HUDEP-2 (cell line): ENCODE measurements around the gene RASGRP3.
"Not testable (repeated sequence)": the region's sequence is repeated elsewhere in the genome, so short reads cannot be mapped to it uniquely, and the experiment has no call there.

Experiments
- DNase-seq, 76 experiments: peaks; one replicate each; lab custom pipeline; 2025; ENCODE audit not compliant: unreplicated experiment in 76 of 76; lab: John Stamatoyannopoulos, UW

RASGRP3 gene

DNA sequence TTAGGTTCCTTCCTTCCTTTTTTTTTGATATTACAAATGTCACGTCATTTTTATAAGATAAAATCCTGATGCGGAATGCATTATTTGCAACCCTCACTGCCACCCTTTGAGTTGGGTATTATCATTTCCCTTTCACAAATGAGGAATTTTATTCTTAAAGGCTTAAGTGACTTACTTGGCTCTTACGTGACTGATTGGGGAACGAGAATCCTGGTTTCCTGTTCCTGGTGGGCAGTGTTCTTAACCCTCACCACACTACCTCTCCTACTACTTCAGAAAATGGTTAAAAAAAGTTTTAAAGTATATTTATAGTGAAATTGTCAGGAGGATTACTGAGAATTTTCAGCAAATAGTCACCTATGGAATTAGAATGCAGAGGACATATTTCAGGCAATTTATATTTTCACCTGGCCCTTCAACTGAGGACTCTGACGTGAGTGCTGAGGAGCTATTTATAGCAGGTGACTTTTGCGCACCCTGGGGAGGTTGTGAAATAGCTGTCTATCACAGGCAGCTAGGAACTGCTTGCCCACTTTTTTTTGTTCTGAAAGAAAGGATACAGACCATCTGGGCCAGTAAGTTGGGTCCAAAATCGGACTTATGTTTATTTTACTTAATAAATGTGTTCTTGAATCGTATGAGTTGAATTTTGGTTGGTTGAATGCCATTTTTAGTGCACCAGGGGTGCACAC is 18.7 kb upstream of the RASGRP3 start:
- DNase-seq, result no peak

GRCh38 chr2:33458248-33458819 is 18.1 kb upstream of the RASGRP3 start:
- DNase-seq, result no peak

- no peak for DNase-seq
These were observed 16.7 kb upstream of the RASGRP3 start for GRCh38 chr2:33459745-33460144.

DNA sequence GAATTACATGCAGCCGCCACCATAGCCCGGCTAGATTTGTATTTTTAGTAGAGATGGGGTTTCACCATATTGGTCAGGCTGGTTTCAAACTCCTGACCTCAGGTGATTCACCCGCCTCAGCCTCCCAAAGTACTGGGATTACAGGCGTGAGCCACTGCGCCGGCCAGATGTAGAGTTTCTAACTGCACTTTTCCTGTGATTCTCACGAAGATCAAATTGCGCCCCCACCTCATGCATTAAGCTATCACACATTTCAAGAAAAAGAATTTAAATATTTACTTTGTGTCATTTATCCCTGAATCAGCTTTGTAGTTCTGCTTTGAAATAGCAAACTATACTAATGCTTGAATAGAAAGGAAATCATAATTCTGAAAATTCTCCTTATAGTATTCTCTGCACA is 13.9 kb upstream of the RASGRP3 start:
- not testable (repeated sequence) for DNase-seq

- no peak for DNase-seq
These were observed 9.0 kb upstream of the RASGRP3 start for GRCh38 chr2:33467413-33467812.

DNA sequence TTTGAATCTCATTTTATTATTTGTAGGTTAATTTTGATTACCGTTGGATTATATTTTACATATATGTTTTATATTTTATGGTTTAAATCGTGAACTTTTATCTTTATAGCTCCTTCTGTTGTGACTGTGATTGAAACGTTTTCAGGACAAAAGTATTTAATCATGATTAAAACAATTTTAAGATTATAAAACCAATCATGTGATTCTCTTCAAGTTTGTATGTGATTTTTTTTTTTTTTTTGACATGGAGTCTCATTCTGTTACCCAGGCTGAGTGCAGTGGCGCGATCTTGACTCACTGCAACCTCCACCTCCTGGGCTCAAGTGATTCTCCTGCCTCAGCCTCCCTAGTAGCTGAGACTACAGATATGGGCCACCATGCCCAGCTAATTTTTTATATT is 7.2 kb upstream of the RASGRP3 start:
- no peak for DNase-seq

DNA sequence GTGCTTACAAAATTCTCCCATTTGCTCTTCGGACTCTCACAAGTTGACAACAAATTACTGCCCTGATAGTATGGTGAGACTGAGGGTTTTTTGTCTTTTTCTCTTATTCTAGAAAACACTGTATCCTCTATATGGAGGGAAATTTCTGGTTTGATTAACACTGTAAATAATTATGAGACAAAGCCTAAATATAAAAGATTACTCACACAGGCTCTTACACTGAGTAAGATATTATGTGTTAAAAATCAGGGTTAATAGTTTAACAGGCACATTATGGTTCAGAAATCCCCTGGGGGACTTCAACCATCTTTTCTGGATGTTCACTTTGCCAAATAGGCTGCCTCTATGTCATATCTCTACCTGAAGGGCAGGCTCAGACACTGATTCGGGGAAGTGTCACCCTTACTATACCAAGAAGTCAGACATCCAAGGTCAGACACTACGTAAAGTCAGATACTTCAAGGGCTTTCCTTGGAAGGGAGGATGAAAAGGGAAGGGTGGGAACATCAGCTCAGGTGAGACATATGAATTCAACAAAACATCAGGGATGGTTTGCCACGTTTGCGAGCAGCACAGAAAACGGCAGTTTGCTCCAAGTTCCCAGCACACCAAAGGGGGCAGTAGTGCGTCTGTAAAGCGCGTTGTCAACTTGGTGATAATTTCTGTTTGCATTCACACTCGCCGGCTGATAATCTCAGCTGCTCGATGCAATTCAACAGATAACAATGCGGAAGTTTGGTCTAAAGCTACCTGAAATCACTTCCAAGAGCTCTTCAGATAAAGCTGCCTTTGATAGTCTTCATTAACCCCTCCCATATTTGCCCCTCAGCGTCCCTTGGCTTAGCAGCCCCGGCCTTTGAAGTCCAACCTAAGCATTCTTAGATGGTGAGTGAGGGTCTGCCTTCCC is 972 bp upstream of the RASGRP3 start:
- peak in 59 of 76 experiments; percentile 1 to 70 (median 29) for DNase-seq

GRCh38 chr2:33476793-33477190 is 343 bp downstream of the RASGRP3 start:
- DNase-seq, result no peak

DNA sequence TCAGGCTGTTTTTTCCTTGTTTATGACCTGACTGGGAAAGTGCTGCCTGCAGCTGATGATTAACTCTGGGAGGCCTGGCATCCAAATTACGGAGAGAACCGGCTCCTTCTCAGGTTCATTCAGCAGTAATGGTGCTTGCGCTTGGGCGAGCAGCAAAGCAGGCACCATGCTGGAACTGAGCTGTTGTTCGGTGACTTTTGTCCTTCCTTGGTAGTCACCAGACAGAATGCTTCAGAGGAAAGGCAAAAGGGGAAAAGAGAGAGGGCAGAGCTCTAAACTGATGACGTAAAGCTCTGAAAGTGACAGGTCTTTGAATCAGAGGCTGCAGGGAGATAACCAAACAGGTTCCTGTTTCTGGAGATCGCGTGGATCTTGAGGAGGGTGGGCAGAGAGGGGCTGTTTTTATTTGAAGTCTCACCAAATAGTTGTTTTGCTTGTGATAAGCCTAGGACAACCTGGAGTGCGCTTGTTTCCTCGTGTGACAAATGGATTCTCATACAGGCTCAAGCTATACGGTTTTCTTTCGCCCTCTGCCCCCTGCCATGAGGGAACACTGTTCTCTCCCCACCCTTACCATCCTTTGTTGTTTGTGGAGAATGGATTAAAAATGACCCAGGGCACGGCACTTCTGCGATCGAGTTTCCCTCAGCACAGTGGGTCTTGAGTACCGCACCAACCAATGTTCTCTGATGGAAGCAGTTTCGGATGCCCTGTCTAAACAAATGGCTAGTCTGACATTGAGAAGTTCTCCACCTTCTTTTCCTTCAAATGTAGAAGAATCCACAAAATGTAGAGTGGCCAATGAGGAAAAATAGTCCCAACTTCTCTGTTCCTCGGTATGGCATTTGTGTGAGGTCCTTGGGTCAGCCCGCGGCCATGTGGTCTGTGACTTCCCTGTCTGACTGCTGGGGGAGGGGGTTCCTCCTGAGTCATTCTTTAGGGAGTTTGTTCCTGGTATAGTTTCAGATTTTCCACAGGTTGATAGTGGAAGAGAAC is 1.3 kb downstream of the RASGRP3 start:
- no peak for DNase-seq

DNA sequence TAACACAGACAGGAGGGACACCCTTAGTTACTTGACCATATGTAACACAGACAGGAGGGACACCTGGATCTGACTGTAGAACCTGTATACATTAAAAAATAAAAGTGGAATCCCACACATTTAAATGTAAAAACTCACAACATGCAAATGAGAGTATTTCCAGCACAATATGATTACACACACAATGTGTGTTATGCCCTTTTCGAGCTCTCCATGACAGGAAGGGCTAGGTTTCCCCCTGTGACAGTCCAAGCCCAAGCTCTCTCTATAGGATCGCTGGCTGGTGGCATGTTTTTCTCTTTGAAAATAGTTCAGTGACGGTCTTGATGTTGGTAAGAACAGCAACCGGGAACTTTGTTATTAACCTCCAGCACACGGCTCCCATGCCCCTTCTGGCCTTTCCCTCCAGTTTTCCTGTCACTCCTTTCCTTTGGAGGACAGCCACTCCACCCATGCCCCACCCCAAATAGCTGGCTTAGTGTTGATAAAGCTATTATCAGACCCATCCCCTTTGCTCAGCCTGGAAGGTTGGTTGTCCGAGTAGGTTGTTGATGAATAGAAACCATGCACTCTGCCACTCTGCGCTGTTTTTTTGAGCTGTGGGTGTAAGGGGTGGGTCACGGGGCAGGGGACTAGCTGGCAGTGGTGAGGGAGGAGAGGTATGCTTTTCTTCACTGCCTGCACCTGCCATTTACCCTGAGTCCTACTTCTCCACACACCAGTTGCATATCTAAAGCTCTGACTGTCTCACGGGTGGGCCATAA is 2.7 kb downstream of the RASGRP3 start:
- no peak for DNase-seq

DNA sequence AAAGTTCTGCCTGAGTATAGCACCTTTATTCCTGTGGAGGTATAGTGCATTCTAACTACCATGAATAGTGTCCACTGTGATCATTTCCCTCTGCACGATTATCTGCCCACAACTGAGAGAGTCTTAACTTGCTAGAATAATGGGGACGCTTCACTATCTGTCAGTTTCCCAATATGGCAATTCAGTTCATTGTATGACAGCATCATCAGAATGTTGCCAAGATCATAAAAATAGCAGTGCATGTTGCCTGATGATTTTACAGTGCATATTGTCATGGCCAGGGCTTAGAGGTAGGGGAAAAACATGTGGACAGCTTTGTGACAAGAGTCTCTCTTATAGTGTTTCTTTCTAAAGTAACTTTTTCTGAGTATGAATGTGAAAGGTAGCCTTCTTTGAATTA is 6.1 kb downstream of the RASGRP3 start:
- DNase-seq, result no peak

DNA sequence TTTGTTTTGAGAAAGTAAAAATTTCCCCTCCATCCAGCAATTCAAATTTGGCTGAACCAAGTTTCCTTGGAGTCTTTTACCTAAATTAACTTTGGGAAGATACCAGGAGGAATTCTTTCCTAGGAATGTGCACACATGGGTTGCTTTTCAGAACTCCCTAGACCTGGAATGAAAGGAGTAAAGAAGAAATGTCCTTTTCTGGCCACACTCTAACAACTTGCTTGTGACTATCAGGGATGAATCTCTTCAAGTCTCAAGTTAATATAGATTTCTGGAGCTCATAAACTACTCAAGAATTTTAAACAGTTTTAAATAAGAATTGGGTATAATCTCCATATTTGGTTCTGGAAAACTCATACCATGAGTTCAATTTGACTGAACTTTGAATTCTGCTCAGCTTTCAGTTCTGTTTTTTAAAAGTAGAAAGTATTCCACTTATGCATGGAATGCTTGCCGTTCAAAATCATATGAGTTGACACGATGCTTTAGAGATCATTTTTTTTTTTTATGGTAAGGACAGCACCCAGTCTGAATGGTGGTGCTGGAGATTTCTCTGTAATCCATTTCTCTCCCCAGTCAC is 7.7 kb downstream of the RASGRP3 start:
- DNase-seq, result no peak

DNA sequence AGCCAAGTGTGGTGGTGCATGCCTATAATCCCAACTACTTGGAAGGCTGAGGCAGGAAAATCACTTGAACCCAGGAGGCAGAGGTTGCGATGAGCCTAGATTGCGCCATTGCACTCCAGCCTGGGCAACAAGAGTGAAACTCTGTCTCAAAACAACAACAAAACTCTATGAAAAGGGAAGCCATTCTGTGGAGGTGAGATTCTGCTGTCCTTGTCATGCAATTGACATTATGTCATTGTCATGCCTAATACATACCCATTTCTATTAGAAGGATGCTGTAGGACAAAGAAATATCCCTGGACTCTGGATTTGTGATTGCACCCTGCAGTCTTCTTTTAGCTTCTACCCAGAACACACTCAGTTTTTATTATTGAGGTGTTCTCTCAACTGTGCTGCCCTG is 8.6 kb downstream of the RASGRP3 start:
- no peak for DNase-seq

DNA sequence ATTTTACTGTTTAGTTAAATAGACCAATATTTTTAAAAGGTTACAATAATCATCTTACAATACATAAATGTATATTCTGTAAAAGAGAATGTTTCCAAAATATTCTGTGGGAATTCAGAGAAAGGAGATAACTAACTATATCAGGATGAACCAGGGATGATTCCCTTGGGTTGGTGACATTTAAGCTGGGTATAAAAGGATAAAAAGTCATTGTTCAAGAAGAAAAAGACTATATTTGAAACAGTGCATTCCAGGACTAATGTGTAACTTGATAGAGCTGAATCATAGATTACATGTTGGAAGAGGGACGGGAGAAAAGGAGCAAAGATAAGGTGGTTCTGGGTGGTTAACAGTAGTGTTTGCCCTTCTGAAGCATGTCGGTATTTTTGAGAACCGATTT is 10.1 kb downstream of the RASGRP3 start:
- DNase-seq, result no peak

DNA sequence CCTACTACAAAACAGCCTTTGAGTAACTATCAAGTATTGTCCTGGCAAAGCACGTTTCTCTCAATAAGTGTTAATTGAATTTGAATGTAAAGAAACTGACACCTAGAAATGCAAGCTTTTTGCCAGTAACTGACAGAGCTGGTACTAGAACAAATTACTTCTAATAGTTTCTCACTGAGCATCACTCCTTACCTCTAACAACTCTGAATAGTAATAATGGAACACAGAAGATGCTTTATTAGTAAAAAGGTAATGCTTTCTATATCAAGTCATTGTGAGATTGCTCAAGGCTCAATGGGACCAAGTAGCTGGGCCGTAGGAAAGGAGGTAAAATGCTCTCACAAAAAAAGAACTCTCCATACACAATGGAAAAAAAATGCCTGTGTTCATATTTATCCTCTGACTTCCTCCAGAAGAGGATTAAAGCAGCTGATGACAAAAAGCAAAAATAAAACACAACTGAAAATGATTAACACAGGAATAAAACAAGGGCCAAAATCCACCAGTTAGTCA is 11.8 kb downstream of the RASGRP3 start:
- no peak for DNase-seq

DNA sequence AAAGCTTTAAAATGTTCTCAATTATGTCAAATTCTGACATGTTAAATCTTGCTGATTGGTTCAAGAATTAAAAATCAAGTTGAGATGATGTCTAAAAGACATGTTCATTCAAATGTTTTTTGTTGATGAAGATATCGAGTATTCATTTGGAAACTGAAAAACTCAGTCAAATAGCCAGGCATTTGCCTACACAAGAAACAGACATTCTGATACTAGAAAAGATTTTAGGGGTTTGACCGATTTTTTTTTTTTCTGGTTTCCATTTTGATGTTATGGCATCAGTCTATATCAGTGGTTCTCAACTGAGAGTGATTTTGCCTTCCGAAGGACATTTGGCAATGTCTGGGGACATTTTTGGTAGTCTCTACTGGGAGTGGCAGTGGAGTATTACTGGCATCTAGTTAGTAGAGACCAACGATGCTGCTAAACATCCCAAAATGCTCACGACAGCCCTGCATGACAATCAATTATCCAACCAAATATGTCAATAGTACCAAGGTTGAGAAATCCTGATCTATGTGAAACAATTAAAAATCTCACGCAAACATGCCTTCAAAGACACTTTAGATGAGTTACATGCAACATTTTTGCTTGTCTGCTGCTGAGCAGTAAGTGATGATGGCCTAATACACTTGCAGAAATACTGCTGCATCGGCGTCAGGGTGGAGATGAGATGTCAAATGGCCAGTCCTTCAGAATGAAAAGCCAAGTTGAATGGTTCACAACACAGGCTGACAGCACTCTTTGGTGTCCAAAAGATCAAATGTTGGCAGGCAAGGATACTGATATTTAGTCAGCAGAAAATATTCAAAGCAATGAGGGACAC is 12.5 kb downstream of the RASGRP3 start:
- no peak for DNase-seq

DNA sequence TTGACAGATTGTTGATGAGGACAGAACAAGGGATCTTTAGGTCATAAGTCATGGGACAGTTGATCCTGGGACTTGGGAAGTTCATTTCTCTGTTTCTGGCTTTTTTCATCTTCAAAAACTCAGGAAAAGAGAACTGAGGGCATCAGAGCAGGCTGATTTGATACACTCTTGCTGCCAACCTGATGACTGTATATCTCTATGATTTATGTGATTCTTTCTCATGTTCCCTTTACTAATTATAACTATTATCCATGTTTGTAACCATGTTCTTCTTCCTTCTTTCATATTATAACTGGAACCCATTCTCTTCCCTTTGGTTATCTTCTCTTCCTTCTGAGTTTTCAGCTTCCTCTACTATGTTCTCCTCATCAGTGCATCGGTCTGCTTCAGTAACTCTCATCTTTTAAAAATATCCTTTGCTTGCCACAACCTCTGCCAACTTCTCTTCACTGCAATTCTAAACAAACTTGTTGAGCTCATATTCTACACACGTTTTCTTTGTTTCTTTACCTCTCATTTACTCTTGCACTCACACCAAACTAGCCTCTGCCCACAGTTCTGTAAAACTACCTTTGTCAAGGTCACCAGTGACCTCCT is 13.5 kb downstream of the RASGRP3 start:
- DNase-seq, result no peak
